Mammary epithelial cell (primary cell): ENCODE measurements around the gene TSPAN3.

ENCODE experiments used
- EZH2 ChIP-seq: IDR thresholded peaks from 2 replicates; pipeline ENCODE4 v1.6.1; 2012; ENCODE audit warnings: low read length, inconsistent platforms, borderline replicate concordance
- TF ChIP-seq, protein P1 (sequence below), 2 donors: IDR thresholded peaks in 1 of 2; conservative IDR thresholded peaks in 1 of 2; 2 replicates each; pipeline ENCODE4 v1.5.1; 2011 to 2012; ENCODE audit warnings: inconsistent platforms in 2 of 2, low read length in 2 of 2, mild to moderate bottlenecking in 2 of 2, control low read depth in 1 of 2, low read depth in 1 of 2; ENCODE audit not compliant: insufficient read depth in 1 of 2; ENCODE audit errors: extremely low read depth in 1 of 2

- TF ChIP-seq, protein P1, sequence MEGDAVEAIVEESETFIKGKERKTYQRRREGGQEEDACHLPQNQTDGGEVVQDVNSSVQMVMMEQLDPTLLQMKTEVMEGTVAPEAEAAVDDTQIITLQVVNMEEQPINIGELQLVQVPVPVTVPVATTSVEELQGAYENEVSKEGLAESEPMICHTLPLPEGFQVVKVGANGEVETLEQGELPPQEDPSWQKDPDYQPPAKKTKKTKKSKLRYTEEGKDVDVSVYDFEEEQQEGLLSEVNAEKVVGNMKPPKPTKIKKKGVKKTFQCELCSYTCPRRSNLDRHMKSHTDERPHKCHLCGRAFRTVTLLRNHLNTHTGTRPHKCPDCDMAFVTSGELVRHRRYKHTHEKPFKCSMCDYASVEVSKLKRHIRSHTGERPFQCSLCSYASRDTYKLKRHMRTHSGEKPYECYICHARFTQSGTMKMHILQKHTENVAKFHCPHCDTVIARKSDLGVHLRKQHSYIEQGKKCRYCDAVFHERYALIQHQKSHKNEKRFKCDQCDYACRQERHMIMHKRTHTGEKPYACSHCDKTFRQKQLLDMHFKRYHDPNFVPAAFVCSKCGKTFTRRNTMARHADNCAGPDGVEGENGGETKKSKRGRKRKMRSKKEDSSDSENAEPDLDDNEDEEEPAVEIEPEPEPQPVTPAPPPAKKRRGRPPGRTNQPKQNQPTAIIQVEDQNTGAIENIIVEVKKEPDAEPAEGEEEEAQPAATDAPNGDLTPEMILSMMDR (conservative IDR thresholded peaks at IDR 0.05 in 1 of 2, IDR thresholded peaks at IDR 0.05 in 1 of 2; ENCODE audit: extremely low read depth in 1 of 2, insufficient read depth in 1 of 2, low read depth in 1 of 2, low read length in 2 of 2), result no peak
- no peak for TF ChIP-seq EZH2
These were observed 78.9 kb downstream of the TSPAN3 start for GRCh38 chr15:76991741-76992645.
